Activated CD4-positive, alpha-beta T cell treated with anti-CD3 and anti-CD28 coated beads for 24 hours (primary cell): Measurements from ENCODE around the gene RPGRIP1L.

Source experiments
- DNase-seq, 2 donors: peaks; one replicate each; pipeline ENCODE4 v3.0.0-alpha.2; 2020; ENCODE audit warnings: low read depth in 2 of 2

The RPGRIP1L gene

GRCh38 chr16:53600616-53601015 is 103.0 kb downstream of the RPGRIP1L start:
- no peak for DNase-seq

- DNase-seq = no peak
These were observed 103.5 kb downstream of the RPGRIP1L start for GRCh38 chr16:53600126-53600525.

GRCh38 chr16:53599548-53599947 is 104.1 kb downstream of the RPGRIP1L start:
- no peak for DNase-seq

- DNase-seq = no peak
These were observed 105.0 kb downstream of the RPGRIP1L start for GRCh38 chr16:53598511-53599275.

- DNase-seq = no peak
These were observed 105.9 kb downstream of the RPGRIP1L start for GRCh38 chr16:53597776-53598175.

GRCh38 chr16:53588081-53588648 is 115.5 kb downstream of the RPGRIP1L start:
- DNase-seq = no peak

GRCh38 chr16:53583401-53583800 is 120.3 kb downstream of the RPGRIP1L start:
- DNase-seq = no peak

- no peak for DNase-seq
These were observed 121.9 kb downstream of the RPGRIP1L start for GRCh38 chr16:53581784-53582183.

- no peak for DNase-seq
These were observed 123.4 kb downstream of the RPGRIP1L start for GRCh38 chr16:53580038-53580802.

GRCh38 chr16:53576904-53577303 is 126.8 kb downstream of the RPGRIP1L start:
- DNase-seq = no peak

GRCh38 chr16:53576210-53576609 is 127.4 kb downstream of the RPGRIP1L start:
- DNase-seq = no peak

GRCh38 chr16:53571763-53572162 is 131.9 kb downstream of the RPGRIP1L start:
- no peak for DNase-seq

- DNase-seq = no peak
These were observed 137.0 kb downstream of the RPGRIP1L start for GRCh38 chr16:53566552-53567245.

GRCh38 chr16:53565296-53565863 is 138.3 kb downstream of the RPGRIP1L start:
- DNase-seq = no peak

GRCh38 chr16:53563426-53563825 is 140.2 kb downstream of the RPGRIP1L start:
- DNase-seq = no peak

- DNase-seq = no peak
These were observed 142.4 kb downstream of the RPGRIP1L start for GRCh38 chr16:53561101-53561888.

GRCh38 chr16:53559270-53559951 is 144.2 kb downstream of the RPGRIP1L start:
- DNase-seq = no peak

- DNase-seq = no peak
These were observed 144.9 kb downstream of the RPGRIP1L start for GRCh38 chr16:53558710-53559109.

GRCh38 chr16:53556521-53556920 is 147.1 kb downstream of the RPGRIP1L start:
- DNase-seq = no peak

GRCh38 chr16:53549970-53550690 is 153.5 kb downstream of the RPGRIP1L start:
- DNase-seq = peak; percentile 25 to 38
